ENCODE data around the gene IGF1R.

The IGF1R gene

DNA sequence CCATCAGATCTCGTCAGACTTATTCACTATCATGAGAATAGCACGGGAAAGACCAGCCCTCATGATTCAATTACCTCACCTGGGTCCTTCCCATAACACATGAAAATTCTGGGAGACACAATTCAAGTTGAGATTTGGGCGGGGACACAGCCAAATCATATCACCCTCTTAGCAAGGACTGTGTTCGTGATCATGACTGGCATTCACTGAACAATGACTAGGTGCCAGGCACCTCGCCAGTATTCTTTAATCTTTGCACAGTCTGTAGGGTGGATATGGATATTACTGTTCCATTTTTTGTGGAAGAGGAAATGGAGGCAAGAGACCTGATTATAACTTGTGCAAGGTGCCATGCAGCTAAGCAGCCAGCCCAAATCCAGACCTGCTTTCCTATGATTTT is 77.5 kb downstream of the IGF1R start:
- no peak for DNase-seq (ENCODE audit: low read depth)

- no peak for DNase-seq (ENCODE audit: low read depth)
These were observed 79.0 kb downstream of the IGF1R start for GRCh38 chr15:98727115-98728040.

- no peak for DNase-seq (ENCODE audit: low read depth)
These were observed 79.9 kb downstream of the IGF1R start for GRCh38 chr15:98728082-98728810.

- DNase-seq (ENCODE audit: low read depth) = no peak
These were observed 80.4 kb downstream of the IGF1R start for GRCh38 chr15:98728811-98729160.

DNA sequence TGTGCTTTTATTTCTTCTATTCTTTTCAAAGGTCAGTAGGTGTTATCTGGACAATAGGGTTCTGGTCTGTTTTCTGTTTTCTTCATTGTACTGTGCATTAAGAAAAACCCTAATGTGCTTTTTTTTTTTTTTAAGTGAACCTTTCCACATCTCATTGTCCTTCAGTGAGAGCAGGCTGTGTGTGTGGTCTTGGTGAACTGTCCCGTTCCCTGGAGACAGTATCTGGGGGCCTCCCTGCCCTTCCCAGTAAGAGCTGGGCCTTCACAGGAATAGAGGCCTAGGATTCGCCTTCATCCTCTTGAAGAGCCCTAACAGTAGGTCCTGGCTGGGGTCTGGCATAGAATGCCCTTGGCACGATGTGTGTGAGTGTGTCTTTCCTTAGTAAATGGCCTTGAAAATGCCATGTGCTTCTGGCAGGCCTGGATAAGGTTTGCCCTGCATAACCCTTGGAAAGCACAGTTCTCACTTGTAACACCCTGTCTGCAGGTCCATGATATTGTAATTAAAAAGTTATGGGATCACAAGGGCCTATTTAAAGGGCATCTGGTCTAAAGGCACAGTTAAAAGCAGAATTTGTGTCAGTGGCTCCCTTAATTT is 81.2 kb downstream of the IGF1R start:
- no peak for DNase-seq (ENCODE audit: low read depth)

DNA sequence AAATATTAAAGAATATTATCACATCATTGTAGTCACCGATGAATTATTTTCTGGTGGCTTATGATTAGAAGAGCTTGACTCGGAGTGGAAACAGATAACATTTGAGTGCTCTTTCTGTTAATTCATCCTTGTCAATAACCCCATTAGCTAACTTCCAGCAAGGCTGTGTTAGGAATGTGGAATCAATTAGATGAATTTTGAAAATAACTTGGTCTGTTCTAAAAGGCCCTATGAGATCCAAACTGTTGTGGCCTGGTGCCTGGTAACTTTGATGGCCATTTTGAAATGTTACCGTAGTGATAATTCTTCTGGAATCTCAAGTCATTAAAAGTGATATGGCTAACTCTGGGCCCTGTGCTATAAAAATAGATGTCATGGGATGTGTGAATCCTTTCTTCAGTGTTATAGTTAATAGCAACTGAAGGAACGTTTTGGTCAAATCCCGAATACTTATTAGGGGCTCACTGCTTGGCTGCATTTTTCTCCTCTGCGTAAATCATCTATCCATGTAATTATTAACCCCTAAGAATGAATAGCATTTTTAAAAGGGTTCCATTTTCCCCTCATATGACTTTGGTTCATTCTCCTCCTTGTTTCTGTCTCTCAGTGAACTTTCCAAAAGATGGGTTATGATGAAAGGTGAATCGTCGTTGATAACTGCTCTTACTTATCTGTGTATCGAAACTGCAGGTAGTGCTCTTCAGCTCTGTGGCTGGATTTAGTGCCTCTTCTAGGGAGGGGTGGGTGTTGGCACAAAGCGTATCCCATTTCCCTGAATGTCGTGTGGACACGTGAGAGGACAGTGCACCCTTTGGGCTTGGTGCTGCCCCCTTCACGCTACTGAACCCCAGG is 82.7 kb downstream of the IGF1R start:
- no peak for DNase-seq (ENCODE audit: low read depth)

GRCh38 chr15:98731712-98732450 is 83.5 kb downstream of the IGF1R start:
- DNase-seq (ENCODE audit: low read depth) = no peak

DNA sequence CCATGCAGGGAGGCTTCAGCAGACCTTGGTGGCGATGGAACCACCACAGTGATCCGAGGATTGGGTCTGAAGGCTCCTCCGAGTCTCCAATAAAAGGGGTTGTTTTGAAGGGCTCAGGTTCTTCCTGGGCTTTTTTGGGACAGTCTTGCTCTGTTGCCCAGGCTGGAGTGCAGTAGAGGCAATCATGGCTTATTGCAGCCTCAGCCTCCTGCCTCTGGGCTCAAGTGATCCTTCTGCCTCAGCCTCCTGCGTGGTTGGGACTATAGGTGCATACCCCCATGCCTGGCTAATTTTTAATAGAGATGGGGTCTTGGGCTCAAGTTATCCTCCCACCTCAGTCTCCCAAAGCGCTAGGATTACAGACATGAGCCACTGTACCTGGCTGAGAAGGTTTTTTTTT is 84.8 kb downstream of the IGF1R start:
- DNase-seq (ENCODE audit: low read depth) = no peak

GRCh38 chr15:98734466-98735199 is 86.3 kb downstream of the IGF1R start:
- no peak for DNase-seq (ENCODE audit: low read depth)

DNA sequence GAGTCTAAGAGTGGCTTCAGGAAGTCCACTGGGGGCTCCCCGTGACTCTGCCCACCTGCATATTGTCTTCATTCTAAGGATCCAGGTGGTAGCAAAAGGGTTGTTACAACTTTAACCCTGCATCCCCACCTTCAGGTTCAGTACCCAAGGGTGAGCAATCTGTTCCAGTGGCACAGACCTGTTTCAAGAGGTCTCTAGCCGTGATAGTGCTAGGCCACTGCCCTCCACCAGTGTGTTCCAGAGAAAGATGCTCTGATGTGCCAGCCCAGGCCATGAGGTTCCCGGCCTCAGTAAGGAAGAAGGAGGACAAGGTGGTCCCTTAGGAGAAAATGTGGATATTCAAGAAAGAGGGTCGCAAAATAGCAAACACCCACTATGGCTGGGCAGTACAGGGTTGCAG is 87.0 kb downstream of the IGF1R start:
- DNase-seq (ENCODE audit: low read depth) = no peak

DNA sequence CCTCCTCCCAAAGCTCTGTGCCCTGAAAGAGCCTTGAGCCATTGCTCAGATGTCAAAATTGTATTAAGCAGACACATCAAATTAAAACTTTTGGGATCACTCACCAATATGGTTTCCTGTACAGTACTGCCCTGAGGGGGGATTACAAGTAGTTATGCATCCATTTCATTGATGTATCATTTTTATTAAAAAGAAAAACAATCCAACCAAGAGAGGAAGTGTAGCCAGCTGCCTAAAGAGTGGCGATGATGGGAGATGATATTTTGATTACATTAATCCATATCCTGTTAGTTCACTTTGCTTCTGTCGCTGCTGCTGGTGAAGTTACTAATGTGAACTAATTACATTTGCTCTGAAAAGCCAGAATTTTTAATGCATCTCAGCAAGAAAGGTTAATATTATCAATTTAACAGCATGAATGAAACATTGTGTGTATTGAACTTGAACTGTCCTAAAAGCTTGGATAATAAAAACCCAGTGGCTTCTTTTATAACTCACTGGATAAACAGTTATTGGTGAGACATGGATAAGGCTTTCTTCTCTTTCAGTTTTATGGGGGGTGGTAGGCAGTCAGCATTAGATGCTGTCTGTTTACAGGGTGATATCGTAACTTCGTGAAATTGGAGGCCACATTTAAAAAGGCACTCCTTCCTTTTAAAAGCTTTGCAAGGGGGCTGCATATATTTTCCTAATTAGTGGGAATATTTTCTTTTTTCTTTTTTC is 87.7 kb downstream of the IGF1R start:
- DNase-seq (ENCODE audit: low read depth) = no peak

DNA sequence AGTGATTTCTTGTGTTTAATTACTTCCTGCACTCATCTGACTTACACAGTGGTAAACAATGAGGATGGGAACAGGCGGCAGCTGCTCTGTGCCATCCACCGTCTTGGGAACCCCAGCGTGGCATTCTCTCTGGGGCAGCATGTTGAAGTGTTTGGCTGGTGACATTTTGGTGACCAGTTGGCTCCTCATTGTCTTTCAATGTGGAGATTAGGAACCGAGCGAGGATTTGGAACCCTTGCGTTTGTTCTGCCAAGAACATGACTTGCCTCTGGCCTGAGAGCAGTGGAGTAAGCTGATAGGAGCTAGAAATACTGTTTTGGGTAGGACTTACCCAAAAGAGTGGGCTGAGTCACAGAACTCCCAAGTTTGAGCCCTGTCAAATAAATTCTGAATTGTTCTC is 88.8 kb downstream of the IGF1R start:
- DNase-seq (ENCODE audit: low read depth) = no peak

GRCh38 chr15:98737721-98738120 is 89.4 kb downstream of the IGF1R start:
- DNase-seq (ENCODE audit: low read depth) = no peak

GRCh38 chr15:98738689-98739401 is 90.5 kb downstream of the IGF1R start:
- DNase-seq (ENCODE audit: low read depth) = no peak

DNA sequence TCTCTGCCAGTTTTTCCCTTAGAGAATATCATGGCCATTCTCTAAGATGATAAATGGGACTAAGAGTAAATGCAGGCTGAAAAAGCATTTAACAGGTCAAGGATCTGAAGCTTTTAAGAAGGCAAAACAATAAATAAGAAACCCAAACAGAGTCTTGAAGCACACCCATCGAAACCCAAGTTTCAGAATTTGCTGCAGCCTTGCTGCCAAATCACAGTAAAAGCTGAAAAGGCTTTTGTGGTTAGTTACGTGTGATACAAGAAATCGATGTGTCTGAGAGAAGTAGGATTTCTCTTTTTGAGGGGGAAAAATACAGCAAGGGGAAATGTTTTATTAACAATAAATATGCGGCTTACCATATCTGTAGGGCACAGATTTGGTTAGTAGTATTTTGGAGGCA is 92.0 kb downstream of the IGF1R start:
- no peak for DNase-seq (ENCODE audit: low read depth)

GRCh38 chr15:98740963-98741362 is 92.6 kb downstream of the IGF1R start:
- DNase-seq (ENCODE audit: low read depth) = no peak

GRCh38 chr15:98743177-98743576 is 94.8 kb downstream of the IGF1R start:
- no peak for DNase-seq (ENCODE audit: low read depth)

- DNase-seq (ENCODE audit: low read depth) = no peak
These were observed 96.2 kb downstream of the IGF1R start for GRCh38 chr15:98744506-98744905.

DNA sequence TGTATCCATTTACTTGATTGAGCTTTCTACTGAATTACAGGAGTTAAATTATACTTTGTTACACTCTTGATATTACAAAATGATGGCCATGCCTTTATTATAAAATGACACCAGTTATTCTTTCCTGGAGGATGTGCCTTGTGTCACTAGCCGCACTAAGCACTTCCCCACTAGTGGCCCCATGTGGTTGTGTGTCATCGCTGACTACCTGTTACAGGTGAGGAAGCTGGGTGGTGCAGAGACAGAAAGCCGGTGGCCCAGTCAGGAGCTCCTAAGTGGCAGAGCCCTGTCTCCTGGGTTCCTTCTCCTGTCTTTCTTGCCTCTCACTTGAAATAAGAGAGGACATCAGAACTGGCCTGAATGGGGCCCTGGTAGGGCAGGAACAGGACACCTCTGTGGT is 96.8 kb downstream of the IGF1R start:
- DNase-seq (ENCODE audit: low read depth) = no peak

Data from stimulated activated CD8-positive, alpha-beta memory T cell treated with anti-CD3 and anti-CD28 coated beads, Interleukin-15, amount 100 ng/mL, for 1 hour (primary cell).